ENCODE results near the gene AATK. TPM values are rescaled to one million over a fixed set of nuclear protein-coding genes. Genes with fewer than 3 reads are reported as not detected.

AATK gene
- total and polyA plus RNA-seq, 2 experiments from 2014 or later: 1.1 to 5.0 TPM

- TF ChIP-seq NANOG (IDR thresholded peaks at IDR 0.05; ENCODE audit: borderline replicate concordance) (no peak), ZNF114 (CRISPR knock-in tag; IDR thresholded peaks at IDR 0.05) (no peak), STAT1 (IDR thresholded peaks at IDR 0.05; ENCODE audit: unreplicated experiment) (no peak)
- TF ChIP-seq, protein P1, sequence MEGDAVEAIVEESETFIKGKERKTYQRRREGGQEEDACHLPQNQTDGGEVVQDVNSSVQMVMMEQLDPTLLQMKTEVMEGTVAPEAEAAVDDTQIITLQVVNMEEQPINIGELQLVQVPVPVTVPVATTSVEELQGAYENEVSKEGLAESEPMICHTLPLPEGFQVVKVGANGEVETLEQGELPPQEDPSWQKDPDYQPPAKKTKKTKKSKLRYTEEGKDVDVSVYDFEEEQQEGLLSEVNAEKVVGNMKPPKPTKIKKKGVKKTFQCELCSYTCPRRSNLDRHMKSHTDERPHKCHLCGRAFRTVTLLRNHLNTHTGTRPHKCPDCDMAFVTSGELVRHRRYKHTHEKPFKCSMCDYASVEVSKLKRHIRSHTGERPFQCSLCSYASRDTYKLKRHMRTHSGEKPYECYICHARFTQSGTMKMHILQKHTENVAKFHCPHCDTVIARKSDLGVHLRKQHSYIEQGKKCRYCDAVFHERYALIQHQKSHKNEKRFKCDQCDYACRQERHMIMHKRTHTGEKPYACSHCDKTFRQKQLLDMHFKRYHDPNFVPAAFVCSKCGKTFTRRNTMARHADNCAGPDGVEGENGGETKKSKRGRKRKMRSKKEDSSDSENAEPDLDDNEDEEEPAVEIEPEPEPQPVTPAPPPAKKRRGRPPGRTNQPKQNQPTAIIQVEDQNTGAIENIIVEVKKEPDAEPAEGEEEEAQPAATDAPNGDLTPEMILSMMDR (conservative IDR thresholded peaks at IDR 0.05; ENCODE audit: low read depth in 2 of 2): no peak
- TF ChIP-seq, protein P2, sequence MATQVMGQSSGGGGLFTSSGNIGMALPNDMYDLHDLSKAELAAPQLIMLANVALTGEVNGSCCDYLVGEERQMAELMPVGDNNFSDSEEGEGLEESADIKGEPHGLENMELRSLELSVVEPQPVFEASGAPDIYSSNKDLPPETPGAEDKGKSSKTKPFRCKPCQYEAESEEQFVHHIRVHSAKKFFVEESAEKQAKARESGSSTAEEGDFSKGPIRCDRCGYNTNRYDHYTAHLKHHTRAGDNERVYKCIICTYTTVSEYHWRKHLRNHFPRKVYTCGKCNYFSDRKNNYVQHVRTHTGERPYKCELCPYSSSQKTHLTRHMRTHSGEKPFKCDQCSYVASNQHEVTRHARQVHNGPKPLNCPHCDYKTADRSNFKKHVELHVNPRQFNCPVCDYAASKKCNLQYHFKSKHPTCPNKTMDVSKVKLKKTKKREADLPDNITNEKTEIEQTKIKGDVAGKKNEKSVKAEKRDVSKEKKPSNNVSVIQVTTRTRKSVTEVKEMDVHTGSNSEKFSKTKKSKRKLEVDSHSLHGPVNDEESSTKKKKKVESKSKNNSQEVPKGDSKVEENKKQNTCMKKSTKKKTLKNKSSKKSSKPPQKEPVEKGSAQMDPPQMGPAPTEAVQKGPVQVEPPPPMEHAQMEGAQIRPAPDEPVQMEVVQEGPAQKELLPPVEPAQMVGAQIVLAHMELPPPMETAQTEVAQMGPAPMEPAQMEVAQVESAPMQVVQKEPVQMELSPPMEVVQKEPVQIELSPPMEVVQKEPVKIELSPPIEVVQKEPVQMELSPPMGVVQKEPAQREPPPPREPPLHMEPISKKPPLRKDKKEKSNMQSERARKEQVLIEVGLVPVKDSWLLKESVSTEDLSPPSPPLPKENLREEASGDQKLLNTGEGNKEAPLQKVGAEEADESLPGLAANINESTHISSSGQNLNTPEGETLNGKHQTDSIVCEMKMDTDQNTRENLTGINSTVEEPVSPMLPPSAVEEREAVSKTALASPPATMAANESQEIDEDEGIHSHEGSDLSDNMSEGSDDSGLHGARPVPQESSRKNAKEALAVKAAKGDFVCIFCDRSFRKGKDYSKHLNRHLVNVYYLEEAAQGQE (IDR thresholded peaks at IDR 0.05; ENCODE audit: unreplicated experiment): no peak
Measured at GRCh38 chr17:81191646-81192045, 25.6 kb upstream of the AATK start (continued).

DNA sequence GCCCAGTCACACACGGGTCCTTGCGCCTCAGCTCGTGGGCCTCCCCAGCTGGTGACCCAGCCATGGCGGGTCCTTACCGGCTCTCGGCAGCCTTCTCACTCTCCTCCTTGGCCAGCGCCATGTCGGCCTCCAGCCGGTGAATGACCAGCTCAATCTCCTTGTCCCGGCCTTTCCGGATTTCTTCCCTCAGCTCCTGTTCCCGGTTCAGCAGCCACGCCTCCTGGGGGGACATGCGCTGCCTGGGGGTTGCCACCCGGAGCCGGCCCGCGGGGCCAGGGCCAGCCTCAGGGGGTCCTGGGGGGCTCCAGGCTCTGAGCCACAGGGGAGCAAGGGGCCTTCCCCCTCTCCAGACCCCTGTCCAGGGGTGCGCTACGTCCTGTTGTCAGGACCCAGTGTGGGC is 25.1 kb upstream of the AATK start:
- H3F3A ChIP-seq (replicated peaks; ENCODE audit: low read depth): no peaks in the 10 kb centered on the region

More for the DNA sequence above, 25.1 kb upstream of the AATK start:
- Histone ChIP-seq H3K79me2 (replicated peaks; ENCODE audit: insufficient read depth) (no peaks in the 10 kb centered on the region), H2AFZ (no peak overlapping the region), H3K4me2 (no peak overlapping the region), H3K36me3 (ENCODE audit: insufficient read depth) (no peaks in the 10 kb centered on the region), H3K9me2 (ENCODE audit: insufficient read depth) (no peaks in the 10 kb centered on the region), H3K4me1 (ENCODE audit: insufficient read depth) (no peaks in the 10 kb centered on the region), H3K27ac (ENCODE audit: low read depth) (no peak overlapping the region), H3K4me3 (no peak overlapping the region), H3K27me3 (ENCODE audit: insufficient read depth) (no peaks in the 10 kb centered on the region), H4K20me1 (replicated peaks; ENCODE audit: insufficient read depth) (no peaks in the 10 kb centered on the region)
- Mint-ChIP-seq H3K27ac (no peak overlapping the region), H3K27me3 (ENCODE audit: insufficient read depth, low read depth, poor library complexity) (no peaks in the 10 kb centered on the region), H3K36me3 (ENCODE audit: low read depth) (0 out of 3 replicates have a peak, but pooled peaks cover 9% of the 10 kb centered on the region), H3K4me1 (no peaks in the 10 kb centered on the region), H3K9me3 (no peaks in the 10 kb centered on the region), H3K4me3 (no peak overlapping the region)
- ATAC-seq (no peak), DNase-seq (ENCODE audit: low spot score) (no peak)
- TF ChIP-seq ETS1 (IDR thresholded peaks at IDR 0.05): no peak

All from GM23338 (cell line).